Endothelial cell of umbilical vein (primary cell): ENCODE data around the gene ASB2. TPM values are rescaled to one million over a fixed set of nuclear protein-coding genes. Genes with fewer than 3 reads are reported as not detected.

ENCODE experiments used
- BruUV-seq: library from RNA; stranded (reverse); fragments of 400-500 nt; replicated peaks from 2 replicates; lab custom pipeline; 2021; lab: Mats Ljungman, UMichigan
- CTCF ChIA-PET: fragments of 300-600, 350-600 bp; sonication (Branson Sonifier 250); formaldehyde crosslinking; loops from one replicate; lab custom pipeline; 2021; ENCODE audit warnings: antibody characterized with exemption, inconsistent platforms; lab: Charles Lee
- POLR2A ChIA-PET: fragments of 300-600, 350-600 bp; sonication (Branson Sonifier 250); formaldehyde crosslinking; loops from one replicate; lab custom pipeline; 2021; ENCODE audit warnings: antibody characterized with exemption, inconsistent platforms; lab: Charles Lee
- DNase-seq: peaks from one replicate; pipeline ENCODE4 v3.0.0-alpha.2; 2011; ENCODE audit warnings: low read depth, low spot score
- FAIRE-seq: peaks from 2 replicates; lab custom pipeline; 2011; peaks lifted over from hg19 to GRCh38; lab: Jason Lieb, UNC
- H2AFZ ChIP-seq: 2 replicates; pipeline ENCODE4 v1.6.0; 2012; ENCODE audit warnings: low read depth, low read length, control low read depth, inconsistent platforms
- H3K27ac ChIP-seq: 2 replicates; pipeline ENCODE4 v1.5.1; 2011; ENCODE audit warnings: low read depth, mild to moderate bottlenecking, control low read depth, low read length, moderate library complexity; ENCODE audit not compliant: insufficient read depth
- H3K27me3 ChIP-seq, 2 experiments: 2 replicates each; pipeline versions ENCODE4 v1.6.0 to v1.6.1; 2011; ENCODE audit warnings: low read length in 2 of 2, mixed read lengths in 1 of 2; ENCODE audit not compliant: control insufficient read depth in 2 of 2, insufficient read depth in 2 of 2
- H3K36me3 ChIP-seq, 2 experiments: 2 replicates in 1 of 2; 3 replicates in 1 of 2; pipeline ENCODE4 v1.5.1; 2011; ENCODE audit warnings: low read length in 2 of 2, mild to moderate bottlenecking in 1 of 2, moderate library complexity in 1 of 2; ENCODE audit not compliant: control insufficient read depth in 2 of 2, insufficient read depth in 2 of 2; ENCODE audit errors: extremely low read depth in 1 of 2
- H3K4me1 ChIP-seq: 3 replicates; pipeline ENCODE4 v1.5.1; 2011; ENCODE audit warnings: mild to moderate bottlenecking, low read length; ENCODE audit not compliant: control insufficient read depth, insufficient read depth; ENCODE audit errors: extremely low read depth
- H3K4me2 ChIP-seq: 2 replicates; pipeline ENCODE4 v1.6.1; 2011; ENCODE audit warnings: low read length, control low read depth, mixed read lengths; ENCODE audit not compliant: insufficient read depth
- H3K4me3 ChIP-seq, 3 experiments: fragments of 200-600 bp in 1 of 3; sonication (generic), shearing (Covaris generic) in 1 of 3; replicated peaks in 1 of 3; 2 replicates each; pipeline ENCODE4 v1.5.1; 2011 to 2016; ENCODE audit warnings: control low read depth in 3 of 3, low read length in 3 of 3, mild to moderate bottlenecking in 2 of 3, inconsistent platforms in 1 of 3, low read depth in 1 of 3, moderate library complexity in 1 of 3; ENCODE audit not compliant: insufficient read depth in 1 of 3
- H3K79me2 ChIP-seq: 2 replicates; pipeline ENCODE4 v1.6.0; 2012; ENCODE audit warnings: low read length, inconsistent platforms; ENCODE audit not compliant: control insufficient read depth, insufficient read depth
- H3K9ac ChIP-seq: replicated peaks from 2 replicates; pipeline ENCODE3; 2011; ENCODE audit warnings: low read length, control low read depth; ENCODE audit not compliant: insufficient read depth; ENCODE audit errors: extremely low read depth
- H3K9me1 ChIP-seq: replicated peaks from 3 replicates; pipeline ENCODE4 v1.6.0; 2011; ENCODE audit warnings: mild to moderate bottlenecking, low read length; ENCODE audit not compliant: control insufficient read depth, insufficient read depth; ENCODE audit errors: extremely low read depth
- H3K9me3 ChIP-seq: replicated peaks from 2 replicates; pipeline ENCODE4 v1.5.1; 2012; ENCODE audit warnings: low read length, inconsistent platforms; ENCODE audit not compliant: control insufficient read depth, insufficient read depth
- H4K20me1 ChIP-seq: replicated peaks from 2 replicates; pipeline ENCODE3; 2011; ENCODE audit warnings: mild to moderate bottlenecking, low read length; ENCODE audit not compliant: control insufficient read depth, insufficient read depth; ENCODE audit errors: extremely low read depth
- EZH2 ChIP-seq: IDR thresholded peaks from 2 replicates; pipeline ENCODE4 v1.6.1; 2012; ENCODE audit warnings: borderline replicate concordance, low read depth, mild to moderate bottlenecking, moderate library complexity, low read length, inconsistent platforms; ENCODE audit not compliant: severe bottlenecking
- FOS ChIP-seq: IDR thresholded peaks from 2 replicates; pipeline ENCODE4 v1.6.1; 2011; ENCODE audit warnings: mild to moderate bottlenecking, low read length, moderate library complexity, borderline replicate concordance; ENCODE audit not compliant: insufficient read depth
- GATA2 ChIP-seq: IDR thresholded peaks from 2 replicates; pipeline ENCODE4 v1.7.0; 2011; ENCODE audit warnings: low read depth, mild to moderate bottlenecking, moderate library complexity, mixed read lengths, low read length; ENCODE audit not compliant: insufficient read length, insufficient read depth
- JUN ChIP-seq: IDR thresholded peaks from 2 replicates; pipeline ENCODE4 v1.6.1; 2011; ENCODE audit warnings: borderline replicate concordance, low read depth; ENCODE audit not compliant: insufficient read length, insufficient read depth
- MYC ChIP-seq: IDR thresholded peaks from one replicate; pipeline ENCODE4 v1.6.1; 2011; ENCODE audit warnings: mild to moderate bottlenecking, low read depth, low read length
- POLR2A ChIP-seq: IDR thresholded peaks from 2 replicates; pipeline ENCODE4 v1.6.1; 2012; ENCODE audit warnings: low read depth, mild to moderate bottlenecking, control low read depth, low read length
- POLR2AphosphoS5 ChIP-seq: IDR thresholded peaks from 2 replicates; pipeline ENCODE4 v1.6.1; 2012; ENCODE audit warnings: low read depth, mild to moderate bottlenecking, control low read depth, low read length, moderate library complexity; ENCODE audit not compliant: insufficient read depth
- dilution Hi-C: fragments of 300-500 bp; cut with MboI; formaldehyde crosslinking; loops from one replicate; pipeline ENCODE4 v1.15.0; 2019; ENCODE audit warnings: low sequenced_read_pairs; ENCODE audit not compliant: extremely low pct_ligation_motif_present
- intact Hi-C: fragments of 100-400 bp; cut with micrococcal nuclease; formaldehyde crosslinking; loops from one replicate; pipeline ENCODE4 v1.10.0; 2022
- polyA plus RNA-seq, 4 experiments: library from polyadenylated mRNA; depleted of rRNA in 3 of 4; stranded (reverse) in 3 of 4; unstranded in 1 of 4; fragments of >200 nt; gene quantifications; 2 replicates each; pipeline versions ENCODE4 v1.2.1 to v1.2.3, GENCODE V29; 2011 to 2012; ENCODE audit warnings: missing spikeins in 1 of 4
- total RNA-seq: library from RNA; stranded (reverse); gene quantifications from 2 replicates; pipeline ENCODE4 v1.2.3, GENCODE V29; 2021
- TF ChIP-seq, protein P1 (sequence below): IDR thresholded peaks from 2 replicates; pipeline ENCODE4 v1.6.1; 2011; ENCODE audit not compliant: insufficient read depth, insufficient read length
- TF ChIP-seq, protein P2 (sequence below), 2 donors: IDR thresholded peaks; 1 replicate in 1 of 2; 2 replicates in 1 of 2; pipeline ENCODE4 v1.5.1; 2011; ENCODE audit warnings: low read length in 2 of 2, mild to moderate bottlenecking in 2 of 2, moderate library complexity in 2 of 2, control low read depth in 1 of 2, inconsistent platforms in 1 of 2, low read depth in 1 of 2; ENCODE audit not compliant: insufficient read depth in 1 of 2; ENCODE audit errors: extremely low read depth in 1 of 2

ASB2 gene
- total and polyA plus RNA-seq, 2 donors (not counting 3 experiments of a cell fraction or from before 2014, with no cell fraction given) = not detected

- no peak overlapping the region for H3K27ac ChIP-seq
- no peak for FAIRE-seq
- H3K9me1 ChIP-seq = no peaks in the 10 kb centered on the region
- no peak overlapping the region for H3K4me3 ChIP-seq
- H2AFZ ChIP-seq = no peak overlapping the region
- H3K4me2 ChIP-seq = no peak overlapping the region
- intact Hi-C loops = no loop called here
- no peaks in the 10 kb centered on the region for H3K36me3 ChIP-seq
- no peaks in the 10 kb centered on the region for H3K4me1 ChIP-seq
- no peak for DNase-seq
- BruUV-seq = no TSS peak
- dilution Hi-C loops = no loop called here
- no peaks in the 10 kb centered on the region for H3K27me3 ChIP-seq
- TF ChIP-seq GATA2 (no peak), POLR2A (no peak), EZH2 (no peak), FOS (no peak), POLR2AphosphoS5 (no peak), JUN (no peak), MYC (no peak)
- TF ChIP-seq, protein P1, sequence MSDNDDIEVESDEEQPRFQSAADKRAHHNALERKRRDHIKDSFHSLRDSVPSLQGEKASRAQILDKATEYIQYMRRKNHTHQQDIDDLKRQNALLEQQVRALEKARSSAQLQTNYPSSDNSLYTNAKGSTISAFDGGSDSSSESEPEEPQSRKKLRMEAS = no peak
- TF ChIP-seq, protein P2, sequence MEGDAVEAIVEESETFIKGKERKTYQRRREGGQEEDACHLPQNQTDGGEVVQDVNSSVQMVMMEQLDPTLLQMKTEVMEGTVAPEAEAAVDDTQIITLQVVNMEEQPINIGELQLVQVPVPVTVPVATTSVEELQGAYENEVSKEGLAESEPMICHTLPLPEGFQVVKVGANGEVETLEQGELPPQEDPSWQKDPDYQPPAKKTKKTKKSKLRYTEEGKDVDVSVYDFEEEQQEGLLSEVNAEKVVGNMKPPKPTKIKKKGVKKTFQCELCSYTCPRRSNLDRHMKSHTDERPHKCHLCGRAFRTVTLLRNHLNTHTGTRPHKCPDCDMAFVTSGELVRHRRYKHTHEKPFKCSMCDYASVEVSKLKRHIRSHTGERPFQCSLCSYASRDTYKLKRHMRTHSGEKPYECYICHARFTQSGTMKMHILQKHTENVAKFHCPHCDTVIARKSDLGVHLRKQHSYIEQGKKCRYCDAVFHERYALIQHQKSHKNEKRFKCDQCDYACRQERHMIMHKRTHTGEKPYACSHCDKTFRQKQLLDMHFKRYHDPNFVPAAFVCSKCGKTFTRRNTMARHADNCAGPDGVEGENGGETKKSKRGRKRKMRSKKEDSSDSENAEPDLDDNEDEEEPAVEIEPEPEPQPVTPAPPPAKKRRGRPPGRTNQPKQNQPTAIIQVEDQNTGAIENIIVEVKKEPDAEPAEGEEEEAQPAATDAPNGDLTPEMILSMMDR (IDR thresholded peaks at IDR 0.05; ENCODE audit: extremely low read depth in 1 of 2, insufficient read depth in 1 of 2, low read depth in 1 of 2, low read length in 2 of 2) = no peak
- no peak overlapping the region for H3K9ac ChIP-seq
- POLR2A ChIA-PET = no interaction called here
- H3K79me2 ChIP-seq = no peaks in the 10 kb centered on the region
- no peaks in the 10 kb centered on the region for H4K20me1 ChIP-seq
- CTCF ChIA-PET = interaction anchor here (1.5 kb wide), 1 partner anchor 38 kb away, joined by 6 read pairs; no protein-coding TSS in a partner anchor
- H3K9me3 ChIP-seq = no peaks in the 10 kb centered on the region
Measured at GRCh38 chr14:93977790-93978581, 1.6 kb upstream of the ASB2 start.
